Liver (tissue), 9 donors: ENCODE data around the gene MTARC1. TPM values are rescaled to one million over a fixed set of nuclear protein-coding genes. Genes with fewer than 3 reads are reported as not detected.
A peak's percentile ranks its signal among the peaks of the same experiment; 100 is the strongest.

Experiments
- DNase-seq: peaks from one replicate; pipeline ENCODE4 v3.0.0-alpha.2; 2017; ENCODE audit warnings: low spot score
- H3K27ac ChIP-seq, 2 donors: one replicate each; pipeline ENCODE4 v1.7.0; 2013; ENCODE audit warnings: inconsistent platforms in 2 of 2, low read length in 2 of 2, control low read depth in 1 of 2, low read depth in 1 of 2, mild to moderate bottlenecking in 1 of 2
- H3K27me3 ChIP-seq, 4 donors: one replicate each; pipeline versions ENCODE4 v1.6.1 to v1.7.0; 2013; ENCODE audit warnings: low read length in 3 of 4, inconsistent platforms in 1 of 4, mild to moderate bottlenecking in 1 of 4, moderate library complexity in 1 of 4; ENCODE audit not compliant: control insufficient read depth in 4 of 4, insufficient read depth in 4 of 4
- H3K36me3 ChIP-seq, 4 donors: one replicate each; pipeline versions ENCODE4 v1.6.1 to v1.7.0; 2013; ENCODE audit warnings: low read length in 3 of 4, mild to moderate bottlenecking in 3 of 4, low read depth in 1 of 4, moderate library complexity in 1 of 4; ENCODE audit not compliant: control insufficient read depth in 4 of 4, insufficient read depth in 3 of 4
- H3K4me1 ChIP-seq, 4 donors: one replicate each; pipeline versions ENCODE4 v1.6.1 to v1.7.0; 2013; ENCODE audit warnings: low read length in 3 of 4, mild to moderate bottlenecking in 3 of 4, moderate library complexity in 1 of 4; ENCODE audit not compliant: control insufficient read depth in 4 of 4, insufficient read depth in 4 of 4
- H3K4me3 ChIP-seq, 3 donors: one replicate each; pipeline versions ENCODE4 v1.6.1 to v1.7.0; 2013; ENCODE audit warnings: low read length in 3 of 3, control low read depth in 1 of 3, low read depth in 1 of 3, mild to moderate bottlenecking in 1 of 3
- H3K9ac ChIP-seq, 2 donors: one replicate each; pipeline ENCODE4 v1.7.0; 2013; ENCODE audit warnings: low read length in 2 of 2, mild to moderate bottlenecking in 2 of 2, moderate library complexity in 2 of 2, control low read depth in 1 of 2, low read depth in 1 of 2
- H3K9me3 ChIP-seq, 4 donors: one replicate each; pipeline versions ENCODE4 v1.6.1 to v1.7.0; 2013; ENCODE audit warnings: low read length in 3 of 4; ENCODE audit not compliant: control insufficient read depth in 4 of 4
- EGR1 ChIP-seq, 2 donors: IDR thresholded peaks; 2 replicates each; pipeline ENCODE4 v1.6.1; 2016 to 2018; ENCODE audit warnings: antibody characterized with exemption in 2 of 2, low read depth in 2 of 2
- FOXA1 ChIP-seq: IDR thresholded peaks from 2 replicates; pipeline ENCODE4 v1.6.1; 2016; ENCODE audit warnings: antibody characterized with exemption
- FOXA2 ChIP-seq: IDR thresholded peaks from 2 replicates; pipeline ENCODE4 v1.6.1; 2016; ENCODE audit warnings: antibody characterized with exemption
- GABPA ChIP-seq, 2 donors: IDR thresholded peaks in 1 of 2; conservative IDR thresholded peaks in 1 of 2; 2 replicates each; pipeline ENCODE4 v1.6.1; 2016; ENCODE audit warnings: antibody characterized with exemption in 2 of 2, mild to moderate bottlenecking in 1 of 2, moderate library complexity in 1 of 2
- HNF4A ChIP-seq, 2 donors: conservative IDR thresholded peaks; 2 replicates each; pipeline ENCODE4 v1.6.1; 2016; ENCODE audit warnings: antibody characterized with exemption in 2 of 2, mild to moderate bottlenecking in 2 of 2
- HNF4G ChIP-seq: IDR thresholded peaks from 2 replicates; pipeline ENCODE4 v1.6.1; 2016; ENCODE audit warnings: antibody characterized with exemption
- JUND ChIP-seq, 2 donors: IDR thresholded peaks; 2 replicates each; pipeline ENCODE4 v1.6.1; 2016; ENCODE audit warnings: antibody characterized with exemption in 2 of 2
- RAD21 ChIP-seq, 2 donors: IDR thresholded peaks; 2 replicates each; pipeline ENCODE4 v1.6.1; 2016; ENCODE audit warnings: antibody characterized with exemption in 2 of 2, mild to moderate bottlenecking in 2 of 2
- RXRA ChIP-seq, 2 donors: IDR thresholded peaks; 2 replicates each; pipeline ENCODE4 v1.6.1; 2017 to 2018; ENCODE audit warnings: antibody characterized with exemption in 2 of 2, mild to moderate bottlenecking in 1 of 2
- SP1 ChIP-seq: IDR thresholded peaks from 2 replicates; pipeline ENCODE4 v1.6.1; 2018; ENCODE audit warnings: antibody characterized with exemption, mild to moderate bottlenecking
- TAF1 ChIP-seq: conservative IDR thresholded peaks from 2 replicates; pipeline ENCODE4 v1.6.1; 2016; ENCODE audit warnings: antibody characterized with exemption, mild to moderate bottlenecking
- YY1 ChIP-seq: IDR thresholded peaks from 2 replicates; pipeline ENCODE4 v1.6.1; 2016; ENCODE audit warnings: antibody characterized with exemption, mild to moderate bottlenecking
- WGBS: extraction: QIAGEN DNeasy Blood & Tissue Kit; methylation state at CpG from one replicate; pipeline ENCODE4 v1.1.7; 2013; 5-methylcytosine and 5-hydroxymethylcytosine counted together
- polyA plus RNA-seq, 2 donors: library from polyadenylated mRNA; stranded (reverse) in 1 of 2; unstranded in 1 of 2; fragments of 200-250 nt in 1 of 2; fragments of >200 nt in 1 of 2; fragmentation: Nextera tagmentation in 1 of 2; extraction: Ambion mirVana in 1 of 2; gene quantifications; one replicate each; pipeline versions ENCODE4 v1.2.1 to v1.2.3, GENCODE V29; 2013 to 2015
- total RNA-seq, 2 donors: library from RNA; depleted of rRNA; stranded (reverse); fragments of >200 nt; gene quantifications; one replicate each; pipeline ENCODE4 v1.2.3, GENCODE V29; 2014
- TF ChIP-seq, protein P1 (sequence below): fragments of 150-350 bp; IDR thresholded peaks from 2 replicates; pipeline ENCODE4 v1.5.1; 2017; ENCODE audit warnings: improper control_type of control experiment, low read depth, low read length; ENCODE audit not compliant: missing input control
- TF ChIP-seq, protein P2 (sequence below): IDR thresholded peaks from 2 replicates; pipeline ENCODE4 v1.6.1; 2016; ENCODE audit warnings: antibody characterized with exemption
- TF ChIP-seq, protein P3 (sequence below): IDR thresholded peaks from 2 replicates; pipeline ENCODE4 v1.6.1; 2016; ENCODE audit warnings: antibody characterized with exemption, mild to moderate bottlenecking
- TF ChIP-seq, protein P4 (sequence below): IDR thresholded peaks from 2 replicates; pipeline ENCODE4 v1.6.1; 2016; ENCODE audit warnings: antibody characterized with exemption
- TF ChIP-seq, protein P5 (sequence below): IDR thresholded peaks from 2 replicates; pipeline ENCODE4 v1.6.1; 2016; ENCODE audit warnings: antibody characterized with exemption
- donor health status: healthy.
- donor health status: healthy.
- donor health status: healthy.
- donor health status: healthy.
- donor health status: healthy.

Gene MTARC1
- total and polyA plus RNA-seq, 4 donors = 9.8 to 71.3 (median 21.5) TPM

DNA sequence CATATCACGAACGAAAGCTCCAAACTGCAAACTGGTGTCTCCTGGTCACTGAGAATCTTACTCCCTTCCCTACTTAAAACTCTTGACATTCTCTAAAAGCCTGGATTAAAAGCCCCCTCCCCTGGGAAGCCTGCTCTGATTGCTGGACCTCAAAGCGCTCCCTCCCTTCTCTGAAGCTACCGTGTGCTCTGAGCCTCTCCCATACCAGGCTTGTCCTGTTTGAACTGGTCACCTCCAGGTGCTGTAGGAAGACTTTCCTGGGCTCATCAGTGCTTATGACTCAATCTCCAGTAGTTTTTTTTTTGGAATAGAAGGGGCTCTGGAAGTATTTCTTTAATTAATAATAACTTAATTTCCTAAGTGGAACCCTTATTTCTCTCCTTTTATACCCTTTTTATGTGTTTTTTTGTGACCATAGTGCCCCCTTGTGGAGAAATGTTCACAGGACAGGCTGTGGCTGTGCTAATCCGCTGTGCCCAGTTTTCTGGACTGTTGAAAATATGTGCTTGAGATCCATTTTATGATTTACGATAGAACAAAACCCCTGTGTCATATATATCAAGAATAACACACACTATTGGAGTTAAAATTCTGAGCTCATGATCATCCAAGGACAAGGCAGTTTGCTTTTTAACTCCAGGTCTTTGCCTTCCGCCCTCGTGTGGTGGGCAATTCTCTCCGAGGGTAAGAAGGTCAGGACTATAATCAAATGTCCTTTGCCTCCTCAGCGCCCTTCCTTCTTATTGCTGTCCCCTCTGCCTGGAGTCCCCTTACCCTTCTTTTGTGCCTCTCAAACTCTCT, 16.9 kb downstream of the MTARC1 start:
- peaks cover 0 to 26% (median 20%) of the 10 kb centered on the region in 4 donors for H3K36me3 ChIP-seq
- no peak overlapping the region for H3K27ac ChIP-seq
- WGBS = 63% methylated on average over 10 of the region's 10 CpGs
- H3K4me1 ChIP-seq = peaks cover 0 to 12% (median 4%) of the 10 kb centered on the region in 4 donors
- DNase-seq = peak; percentile 34
- no peak overlapping the region for H3K4me3 ChIP-seq
- TF ChIP-seq TAF1 (no peak), RAD21 (IDR thresholded peaks at IDR 0.05) (peak; percentile 77 to 79), JUND (IDR thresholded peaks at IDR 0.05) (no peak), EGR1 (IDR thresholded peaks at IDR 0.05; ENCODE audit: low read depth in 2 of 2) (no peak), YY1 (no peak), SP1 (no peak), FOXA1 (no peak)
- TF ChIP-seq, protein P1, sequence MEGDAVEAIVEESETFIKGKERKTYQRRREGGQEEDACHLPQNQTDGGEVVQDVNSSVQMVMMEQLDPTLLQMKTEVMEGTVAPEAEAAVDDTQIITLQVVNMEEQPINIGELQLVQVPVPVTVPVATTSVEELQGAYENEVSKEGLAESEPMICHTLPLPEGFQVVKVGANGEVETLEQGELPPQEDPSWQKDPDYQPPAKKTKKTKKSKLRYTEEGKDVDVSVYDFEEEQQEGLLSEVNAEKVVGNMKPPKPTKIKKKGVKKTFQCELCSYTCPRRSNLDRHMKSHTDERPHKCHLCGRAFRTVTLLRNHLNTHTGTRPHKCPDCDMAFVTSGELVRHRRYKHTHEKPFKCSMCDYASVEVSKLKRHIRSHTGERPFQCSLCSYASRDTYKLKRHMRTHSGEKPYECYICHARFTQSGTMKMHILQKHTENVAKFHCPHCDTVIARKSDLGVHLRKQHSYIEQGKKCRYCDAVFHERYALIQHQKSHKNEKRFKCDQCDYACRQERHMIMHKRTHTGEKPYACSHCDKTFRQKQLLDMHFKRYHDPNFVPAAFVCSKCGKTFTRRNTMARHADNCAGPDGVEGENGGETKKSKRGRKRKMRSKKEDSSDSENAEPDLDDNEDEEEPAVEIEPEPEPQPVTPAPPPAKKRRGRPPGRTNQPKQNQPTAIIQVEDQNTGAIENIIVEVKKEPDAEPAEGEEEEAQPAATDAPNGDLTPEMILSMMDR = peak; percentile 92
- TF ChIP-seq, protein P2, sequence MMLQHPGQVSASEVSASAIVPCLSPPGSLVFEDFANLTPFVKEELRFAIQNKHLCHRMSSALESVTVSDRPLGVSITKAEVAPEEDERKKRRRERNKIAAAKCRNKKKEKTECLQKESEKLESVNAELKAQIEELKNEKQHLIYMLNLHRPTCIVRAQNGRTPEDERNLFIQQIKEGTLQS = no peak
- TF ChIP-seq, protein P3, sequence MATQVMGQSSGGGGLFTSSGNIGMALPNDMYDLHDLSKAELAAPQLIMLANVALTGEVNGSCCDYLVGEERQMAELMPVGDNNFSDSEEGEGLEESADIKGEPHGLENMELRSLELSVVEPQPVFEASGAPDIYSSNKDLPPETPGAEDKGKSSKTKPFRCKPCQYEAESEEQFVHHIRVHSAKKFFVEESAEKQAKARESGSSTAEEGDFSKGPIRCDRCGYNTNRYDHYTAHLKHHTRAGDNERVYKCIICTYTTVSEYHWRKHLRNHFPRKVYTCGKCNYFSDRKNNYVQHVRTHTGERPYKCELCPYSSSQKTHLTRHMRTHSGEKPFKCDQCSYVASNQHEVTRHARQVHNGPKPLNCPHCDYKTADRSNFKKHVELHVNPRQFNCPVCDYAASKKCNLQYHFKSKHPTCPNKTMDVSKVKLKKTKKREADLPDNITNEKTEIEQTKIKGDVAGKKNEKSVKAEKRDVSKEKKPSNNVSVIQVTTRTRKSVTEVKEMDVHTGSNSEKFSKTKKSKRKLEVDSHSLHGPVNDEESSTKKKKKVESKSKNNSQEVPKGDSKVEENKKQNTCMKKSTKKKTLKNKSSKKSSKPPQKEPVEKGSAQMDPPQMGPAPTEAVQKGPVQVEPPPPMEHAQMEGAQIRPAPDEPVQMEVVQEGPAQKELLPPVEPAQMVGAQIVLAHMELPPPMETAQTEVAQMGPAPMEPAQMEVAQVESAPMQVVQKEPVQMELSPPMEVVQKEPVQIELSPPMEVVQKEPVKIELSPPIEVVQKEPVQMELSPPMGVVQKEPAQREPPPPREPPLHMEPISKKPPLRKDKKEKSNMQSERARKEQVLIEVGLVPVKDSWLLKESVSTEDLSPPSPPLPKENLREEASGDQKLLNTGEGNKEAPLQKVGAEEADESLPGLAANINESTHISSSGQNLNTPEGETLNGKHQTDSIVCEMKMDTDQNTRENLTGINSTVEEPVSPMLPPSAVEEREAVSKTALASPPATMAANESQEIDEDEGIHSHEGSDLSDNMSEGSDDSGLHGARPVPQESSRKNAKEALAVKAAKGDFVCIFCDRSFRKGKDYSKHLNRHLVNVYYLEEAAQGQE = no peak
- TF ChIP-seq, protein P4, sequence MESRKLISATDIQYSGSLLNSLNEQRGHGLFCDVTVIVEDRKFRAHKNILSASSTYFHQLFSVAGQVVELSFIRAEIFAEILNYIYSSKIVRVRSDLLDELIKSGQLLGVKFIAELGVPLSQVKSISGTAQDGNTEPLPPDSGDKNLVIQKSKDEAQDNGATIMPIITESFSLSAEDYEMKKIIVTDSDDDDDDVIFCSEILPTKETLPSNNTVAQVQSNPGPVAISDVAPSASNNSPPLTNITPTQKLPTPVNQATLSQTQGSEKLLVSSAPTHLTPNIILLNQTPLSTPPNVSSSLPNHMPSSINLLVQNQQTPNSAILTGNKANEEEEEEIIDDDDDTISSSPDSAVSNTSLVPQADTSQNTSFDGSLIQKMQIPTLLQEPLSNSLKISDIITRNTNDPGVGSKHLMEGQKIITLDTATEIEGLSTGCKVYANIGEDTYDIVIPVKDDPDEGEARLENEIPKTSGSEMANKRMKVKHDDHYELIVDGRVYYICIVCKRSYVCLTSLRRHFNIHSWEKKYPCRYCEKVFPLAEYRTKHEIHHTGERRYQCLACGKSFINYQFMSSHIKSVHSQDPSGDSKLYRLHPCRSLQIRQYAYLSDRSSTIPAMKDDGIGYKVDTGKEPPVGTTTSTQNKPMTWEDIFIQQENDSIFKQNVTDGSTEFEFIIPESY = no peak
- no peak overlapping the region for H3K9ac ChIP-seq
- H3K9me3 ChIP-seq = no peaks in the 10 kb centered on the region
- H3K27me3 ChIP-seq = no peaks in the 10 kb centered on the region

DNA sequence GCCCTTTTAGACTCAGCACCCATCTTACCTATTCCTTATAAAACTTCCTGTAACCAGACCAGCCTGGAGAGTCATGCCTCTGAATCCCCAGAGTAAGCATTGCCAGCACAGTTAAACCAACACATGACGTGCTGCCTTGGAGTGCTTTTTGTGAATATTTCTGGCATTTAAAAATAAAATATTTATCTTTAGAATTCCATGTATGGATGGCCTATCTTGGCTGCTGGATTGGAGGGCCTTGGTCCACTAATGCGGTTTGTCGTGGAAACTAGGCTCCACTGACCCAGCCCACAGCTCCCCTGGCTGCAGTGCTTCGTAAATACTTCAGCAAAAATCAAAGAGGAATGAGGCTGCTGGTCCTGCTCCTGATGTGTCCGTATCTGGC, 17.5 kb downstream of the MTARC1 start:
- Histone ChIP-seq H3K9me3 (no peaks in the 10 kb centered on the region), H3K27ac (no peak overlapping the region), H3K27me3 (no peaks in the 10 kb centered on the region), H3K4me1 (peaks cover 0 to 18% (median 6%) of the 10 kb centered on the region in 4 donors), H3K9ac (no peak overlapping the region), H3K36me3 (peaks cover 0 to 21% (median 16%) of the 10 kb centered on the region in 4 donors), H3K4me3 (no peak overlapping the region)
- peak; percentile 16 for DNase-seq
- no peak for TF ChIP-seq JUND (IDR thresholded peaks at IDR 0.05)
- TF ChIP-seq RXRA (IDR thresholded peaks at IDR 0.05) = no peak
- TF ChIP-seq YY1 = no peak
- no peak for TF ChIP-seq TAF1
- TF ChIP-seq, protein P2 = no peak
- TF ChIP-seq GABPA (IDR thresholded peaks at IDR 0.05 in 1 of 2, conservative IDR thresholded peaks at IDR 0.05 in 1 of 2) = no peak
- TF ChIP-seq SP1 = no peak
- TF ChIP-seq, protein P3 = no peak
- no peak for TF ChIP-seq HNF4A (conservative IDR thresholded peaks at IDR 0.05)
- TF ChIP-seq RAD21 (IDR thresholded peaks at IDR 0.05) = no peak
- no peak for TF ChIP-seq FOXA2
- no peak for TF ChIP-seq HNF4G
- no peak for TF ChIP-seq EGR1 (IDR thresholded peaks at IDR 0.05; ENCODE audit: low read depth in 2 of 2)
- TF ChIP-seq, protein P5, sequence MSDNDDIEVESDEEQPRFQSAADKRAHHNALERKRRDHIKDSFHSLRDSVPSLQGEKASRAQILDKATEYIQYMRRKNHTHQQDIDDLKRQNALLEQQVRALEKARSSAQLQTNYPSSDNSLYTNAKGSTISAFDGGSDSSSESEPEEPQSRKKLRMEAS = no peak
- WGBS = 78% methylated on average over 5 of the region's 5 CpGs
